Mesendoderm (in vitro differentiated cells): ENCODE measurements around the gene SLC35D3. TPM values are rescaled to one million over a fixed set of nuclear protein-coding genes. Genes with fewer than 3 reads are reported as not detected.
"Not testable (repeated sequence)": the region's sequence is repeated elsewhere in the genome, so short reads cannot be mapped to it uniquely, and the experiment has no call there.

ENCODE experiments used
- DNase-seq: peaks from one replicate; pipeline ENCODE4 v3.0.0; 2013
- H2AK5ac ChIP-seq: 2 replicates; pipeline ENCODE4 v1.6.1; 2013; ENCODE audit warnings: low read length, inconsistent platforms
- H2BK120ac ChIP-seq: 2 replicates; pipeline ENCODE4 v1.6.1; 2013; ENCODE audit warnings: low read depth, mild to moderate bottlenecking, low read length, moderate library complexity, mixed read lengths
- H2BK15ac ChIP-seq: replicated peaks from 2 replicates; pipeline ENCODE4 v1.6.1; 2013; ENCODE audit warnings: low read depth, mild to moderate bottlenecking, moderate library complexity
- H2BK5ac ChIP-seq: 2 replicates; pipeline ENCODE4 v1.6.1; 2013; ENCODE audit warnings: low read length, inconsistent platforms
- H3K18ac ChIP-seq: 2 replicates; pipeline ENCODE4 v1.6.1; 2013; ENCODE audit warnings: mild to moderate bottlenecking, low read length, mixed read lengths
- H3K23ac ChIP-seq: one replicate; pipeline ENCODE4 v1.6.1; 2013; ENCODE audit warnings: low read length
- H3K27ac ChIP-seq: 2 replicates; pipeline ENCODE4 v1.5.1; 2013; ENCODE audit warnings: low read depth, mild to moderate bottlenecking, inconsistent platforms, low read length, moderate library complexity
- H3K27me3 ChIP-seq: 2 replicates; pipeline ENCODE4 v1.6.1; 2013; ENCODE audit warnings: low read length, control low read depth, mild to moderate bottlenecking, inconsistent platforms; ENCODE audit not compliant: insufficient read depth, poor library complexity
- H3K36me3 ChIP-seq: 2 replicates; pipeline ENCODE4 v1.6.1; 2013; ENCODE audit warnings: low read length, inconsistent platforms; ENCODE audit not compliant: control insufficient read depth, insufficient read depth
- H3K4ac ChIP-seq: one replicate; pipeline ENCODE4 v1.6.1; 2013; ENCODE audit warnings: low read depth, mild to moderate bottlenecking, low read length, moderate library complexity
- H3K4me1 ChIP-seq: 2 replicates; pipeline ENCODE4 v1.6.1; 2013; ENCODE audit warnings: low read depth, low read length, inconsistent platforms; ENCODE audit not compliant: control insufficient read depth
- H3K4me2 ChIP-seq: 2 replicates; pipeline ENCODE4 v1.6.1; 2013; ENCODE audit warnings: low read length
- H3K4me3 ChIP-seq: 2 replicates; pipeline ENCODE4 v1.5.1; 2013; ENCODE audit warnings: mild to moderate bottlenecking, low read length
- H3K56ac ChIP-seq: one replicate; pipeline ENCODE4 v1.6.1; 2013; ENCODE audit warnings: low read length
- H3K79me1 ChIP-seq: 2 replicates; pipeline ENCODE4 v1.6.1; 2013; ENCODE audit warnings: low read length, inconsistent platforms
- H3K79me2 ChIP-seq: 2 replicates; pipeline ENCODE4 v1.6.1; 2013; ENCODE audit warnings: mild to moderate bottlenecking, low read length; ENCODE audit not compliant: control insufficient read depth, insufficient read depth
- H3K9ac ChIP-seq: 2 replicates; pipeline ENCODE4 v1.6.1; 2013; ENCODE audit warnings: low read length, inconsistent platforms
- H4K5ac ChIP-seq: one replicate; pipeline ENCODE4 v1.6.1; 2013; ENCODE audit warnings: low read length
- H4K8ac ChIP-seq: one replicate; pipeline ENCODE4 v1.6.1; 2013; ENCODE audit warnings: low read depth, mild to moderate bottlenecking, control low read depth, low read length, moderate library complexity
- WGBS: extraction: QIAGEN DNeasy Blood & Tissue Kit; methylation state at CpG from one replicate; pipeline ENCODE4 v1.1.7; 2013; ENCODE audit warnings: low lambda C conversion rate, missing lambda C conversion rate; ENCODE audit not compliant: insufficient coverage; ENCODE audit errors: extremely low coverage; 5-methylcytosine and 5-hydroxymethylcytosine counted together
- polyA plus RNA-seq, 2 experiments: library from polyadenylated mRNA; stranded (reverse); fragments of 200-250 nt; gene quantifications; one replicate each; pipeline ENCODE4 v1.2.3, GENCODE V29; 2013

The SLC35D3 gene
- 0.13 TPM for polyA plus RNA-seq (2013, experiment 1 of 2)
- polyA plus RNA-seq (2013, experiment 2 of 2) = 0.11 TPM

- Histone ChIP-seq H3K27me3 (peaks cover 12% of the 10 kb centered on the region), H2BK5ac (no peak within 1 kb of the TSS), H3K4me3 (peak within 1 kb of the TSS; percentile 32), H4K8ac (no peak within 1 kb of the TSS), H4K5ac (no peak within 1 kb of the TSS), H3K4me1 (no peaks in the 10 kb centered on the region), H3K4ac (no peak within 1 kb of the TSS), H3K79me2 (no peaks in the 10 kb centered on the region), H3K18ac (peak within 1 kb of the TSS; percentile 2), H2AK5ac (no peak within 1 kb of the TSS), H3K4me2 (peak within 1 kb of the TSS; percentile 89), H3K23ac (peak within 1 kb of the TSS; percentile 24), H2BK120ac (no peak within 1 kb of the TSS), H3K36me3 (no peaks in the 10 kb centered on the region), H2BK15ac (no peak within 1 kb of the TSS), H3K79me1 (no peaks in the 10 kb centered on the region), H3K9ac (peak within 1 kb of the TSS; percentile 15), H3K27ac (no peak within 1 kb of the TSS), H3K56ac (peak within 1 kb of the TSS; percentile 85)
- peak; percentile 57 for DNase-seq
- no CpG with 5 or more reads among the region's 86 CpGs for WGBS
Measured at GRCh38 chr6:136921936-136922684, at the start of gene SLC35D3. TSS of gene SLC35D3 (plus strand) at chr6:136922301. CDS start at chr6:136922429, 128 bp downstream.

- H4K8ac ChIP-seq = no peak overlapping the region
- no peak overlapping the region for H3K4me3 ChIP-seq
- H3K4ac ChIP-seq = no peak overlapping the region
- H3K79me2 ChIP-seq = no peaks in the 10 kb centered on the region
- no peak overlapping the region for H3K9ac ChIP-seq
- H4K5ac ChIP-seq = no peak overlapping the region
- H3K4me1 ChIP-seq = no peaks in the 10 kb centered on the region
- peak; percentile 14 for DNase-seq
- no peak overlapping the region for H3K27ac ChIP-seq
- H3K23ac ChIP-seq = no peak overlapping the region
- no peak overlapping the region for H2BK120ac ChIP-seq
- H2BK5ac ChIP-seq = no peak overlapping the region
- H2BK15ac ChIP-seq = no peak overlapping the region
- H3K18ac ChIP-seq = no peak overlapping the region
- no peak overlapping the region for H2AK5ac ChIP-seq
- no peaks in the 10 kb centered on the region for H3K79me1 ChIP-seq
- no peak overlapping the region for H3K56ac ChIP-seq
- no peaks in the 10 kb centered on the region for H3K27me3 ChIP-seq
- WGBS = no CpG with 5 or more reads among the region's 3 CpGs
- H3K4me2 ChIP-seq = no peak overlapping the region
- no peaks in the 10 kb centered on the region for H3K36me3 ChIP-seq
Measured at GRCh38 chr6:136873748-136874147, 48.4 kb upstream of the SLC35D3 start.

GRCh38 chr6:136876469-136876868 is 45.6 kb upstream of the SLC35D3 start:
- not testable (repeated sequence) for H3K18ac ChIP-seq, H3K56ac ChIP-seq, H4K5ac ChIP-seq, H3K36me3 ChIP-seq, H3K9ac ChIP-seq, H3K4ac ChIP-seq, H3K4me1 ChIP-seq, H3K79me2 ChIP-seq, H3K79me1 ChIP-seq, H4K8ac ChIP-seq, H3K23ac ChIP-seq, H2BK15ac ChIP-seq, H3K4me2 ChIP-seq, H2BK120ac ChIP-seq, H2BK5ac ChIP-seq, DNase-seq, H3K4me3 ChIP-seq, H2AK5ac ChIP-seq, H3K27ac ChIP-seq, H3K27me3 ChIP-seq
- WGBS = no CpG with 5 or more reads among the region's 4 CpGs

- peak; percentile 80 for DNase-seq
- Histone ChIP-seq H3K4me2 (no peak overlapping the region), H4K5ac (no peak overlapping the region), H3K56ac (no peak overlapping the region), H3K27me3 (no peaks in the 10 kb centered on the region), H3K79me1 (no peaks in the 10 kb centered on the region), H2BK120ac (no peak overlapping the region), H2AK5ac (no peak overlapping the region), H2BK15ac (no peak overlapping the region), H3K4ac (no peak overlapping the region), H2BK5ac (no peak overlapping the region), H3K79me2 (no peaks in the 10 kb centered on the region), H3K36me3 (no peaks in the 10 kb centered on the region), H3K9ac (no peak overlapping the region), H3K4me3 (no peak overlapping the region), H3K4me1 (peaks cover 6% of the 10 kb centered on the region), H4K8ac (peak overlapping the region; percentile 39), H3K18ac (no peak overlapping the region), H3K27ac (peak overlapping the region; percentile 17), H3K23ac (no peak overlapping the region)
- no CpG with 5 or more reads among the region's 4 CpGs for WGBS
Measured at GRCh38 chr6:136880748-136881460, 41.2 kb upstream of the SLC35D3 start.

GRCh38 chr6:136886091-136886490 is 36.0 kb upstream of the SLC35D3 start:
- no peak overlapping the region for H3K27ac ChIP-seq
- no CpG with 5 or more reads among the region's 3 CpGs for WGBS
- H3K9ac ChIP-seq = no peak overlapping the region
- H2BK120ac ChIP-seq = no peak overlapping the region
- no peak overlapping the region for H3K4me3 ChIP-seq
- no peak overlapping the region for H3K23ac ChIP-seq
- no peak overlapping the region for H3K56ac ChIP-seq
- no peak overlapping the region for H3K4ac ChIP-seq
- H3K27me3 ChIP-seq = no peaks in the 10 kb centered on the region
- no peak overlapping the region for H3K18ac ChIP-seq
- H4K8ac ChIP-seq = no peak overlapping the region
- no peak overlapping the region for H4K5ac ChIP-seq
- no peaks in the 10 kb centered on the region for H3K79me1 ChIP-seq
- no peak for DNase-seq
- H3K4me2 ChIP-seq = no peak overlapping the region
- H2AK5ac ChIP-seq = no peak overlapping the region
- H2BK15ac ChIP-seq = no peak overlapping the region
- no peak overlapping the region for H2BK5ac ChIP-seq
- H3K36me3 ChIP-seq = no peaks in the 10 kb centered on the region
- peaks cover 2% of the 10 kb centered on the region for H3K4me1 ChIP-seq
- H3K79me2 ChIP-seq = no peaks in the 10 kb centered on the region
